HG02870 (cell line): Measurements from ENCODE around the gene LONRF2.

ENCODE experiments used
- ATAC-seq: cut with Tn5 transposase; IDR thresholded peaks from one replicate; pipeline ENCODE4 v1.9.1; 2021; ENCODE audit warnings: mild to moderate bottlenecking, moderate library complexity; ENCODE audit not compliant: unreplicated experiment

The LONRF2 gene

GRCh38 chr2:100237770-100238169 is 84.5 kb downstream of the LONRF2 start:
- ATAC-seq = no peak

- ATAC-seq = no peak
Measured at GRCh38 chr2:100237163-100237562, 85.1 kb downstream of the LONRF2 start.

- no peak for ATAC-seq
Measured at GRCh38 chr2:100236166-100236565, 86.1 kb downstream of the LONRF2 start.

GRCh38 chr2:100235581-100235980 is 86.7 kb downstream of the LONRF2 start:
- no peak for ATAC-seq

- ATAC-seq = peak; percentile 92
Measured at GRCh38 chr2:100235098-100235497, 87.2 kb downstream of the LONRF2 start.

- ATAC-seq = no peak
Measured at GRCh38 chr2:100234141-100234540, 88.2 kb downstream of the LONRF2 start.

DNA sequence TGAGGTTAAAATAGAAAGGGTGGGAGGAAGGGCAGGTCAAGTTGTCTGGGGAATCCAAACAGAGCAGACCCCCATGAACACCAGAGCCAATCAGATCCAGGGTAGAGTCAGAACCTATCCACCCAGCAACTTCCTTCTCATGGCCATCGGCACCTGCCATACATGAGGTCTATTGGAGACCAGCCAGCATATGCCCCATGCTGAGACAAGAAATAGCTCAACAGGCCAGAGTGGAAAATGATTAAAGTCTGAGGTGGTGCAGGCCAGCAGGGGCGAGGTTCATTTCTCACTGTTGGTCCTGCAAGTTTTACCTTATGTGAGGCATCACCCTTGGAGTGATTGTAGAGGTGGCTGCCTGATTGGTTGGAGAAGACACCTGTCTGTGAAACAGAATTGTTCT is 89.2 kb downstream of the LONRF2 start:
- no peak for ATAC-seq

GRCh38 chr2:100230754-100231153 is 91.5 kb downstream of the LONRF2 start:
- no peak for ATAC-seq

GRCh38 chr2:100228967-100229366 is 93.3 kb downstream of the LONRF2 start:
- ATAC-seq = no peak

GRCh38 chr2:100228415-100228814 is 93.9 kb downstream of the LONRF2 start:
- no peak for ATAC-seq

DNA sequence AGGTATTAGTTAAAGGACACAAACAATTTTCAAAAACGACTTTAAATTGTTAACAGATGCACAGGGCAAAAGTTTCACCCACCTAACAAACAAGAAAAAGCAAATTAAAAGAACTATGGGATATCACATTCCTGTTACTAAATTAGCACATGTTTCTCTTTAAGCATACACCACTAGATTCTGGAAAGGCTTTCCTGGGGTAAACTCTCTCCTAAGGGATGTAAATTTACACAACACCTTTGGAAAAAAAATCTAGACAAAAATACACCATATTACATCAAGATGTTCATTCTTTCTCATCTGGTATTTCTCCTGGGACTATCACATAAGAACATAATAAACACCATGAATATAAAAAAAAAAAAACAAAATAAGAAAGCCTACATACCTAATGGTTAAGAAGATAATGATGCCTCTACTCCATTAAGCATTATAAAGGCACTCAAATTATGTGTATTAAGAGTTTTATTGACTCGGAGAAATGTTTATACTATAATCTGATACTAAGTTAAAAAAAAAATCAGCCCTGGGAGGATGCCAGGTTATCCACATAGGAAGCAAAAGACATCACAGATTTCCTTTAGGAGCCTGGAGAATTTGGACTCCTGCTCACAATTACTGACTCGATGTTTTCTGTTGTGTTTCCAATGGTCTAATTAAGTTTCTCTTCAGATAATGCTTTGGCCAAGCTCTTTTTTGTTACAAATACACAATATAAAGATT is 97.2 kb downstream of the LONRF2 start:
- ATAC-seq = no peak

- no peak for ATAC-seq
Measured at GRCh38 chr2:100223502-100223901, 98.8 kb downstream of the LONRF2 start.
